Measurements from ENCODE around the gene MRTFB.

The MRTFB gene

GRCh38 chr16:14286368-14287230 lies 215.5 kb downstream of the MRTFB start:
- Histone ChIP-seq H3K4me1 (ENCODE audit: low read length) (peaks cover 12% of the 10 kb centered on the region), H4K20me1 (ENCODE audit: insufficient read depth, low read length) (no peaks in the 10 kb centered on the region), H3K4me2 (ENCODE audit: low read length) (peak overlapping the region; percentile 91), H3K4me3 (ENCODE audit: low read length) (peak overlapping the region; percentile 91), H3K79me2 (ENCODE audit: low read length) (no peaks in the 10 kb centered on the region), H3K27me3 (ENCODE audit: low read depth, low read length) (no peaks in the 10 kb centered on the region), H2AFZ (ENCODE audit: low read depth, low read length) (peak overlapping the region; percentile 91), H3K36me3 (replicated peaks; ENCODE audit: low read depth, low read length) (no peaks in the 10 kb centered on the region), H3K9ac (ENCODE audit: low read length) (peak overlapping the region; percentile 49), H3K27ac (ENCODE audit: low read length) (peak overlapping the region; percentile 33), H3K9me3 (ENCODE audit: insufficient read depth, low read length) (peaks cover 10% of the 10 kb centered on the region; the same call in 1 of the 2 replicates)
- TF ChIP-seq, protein P1, sequence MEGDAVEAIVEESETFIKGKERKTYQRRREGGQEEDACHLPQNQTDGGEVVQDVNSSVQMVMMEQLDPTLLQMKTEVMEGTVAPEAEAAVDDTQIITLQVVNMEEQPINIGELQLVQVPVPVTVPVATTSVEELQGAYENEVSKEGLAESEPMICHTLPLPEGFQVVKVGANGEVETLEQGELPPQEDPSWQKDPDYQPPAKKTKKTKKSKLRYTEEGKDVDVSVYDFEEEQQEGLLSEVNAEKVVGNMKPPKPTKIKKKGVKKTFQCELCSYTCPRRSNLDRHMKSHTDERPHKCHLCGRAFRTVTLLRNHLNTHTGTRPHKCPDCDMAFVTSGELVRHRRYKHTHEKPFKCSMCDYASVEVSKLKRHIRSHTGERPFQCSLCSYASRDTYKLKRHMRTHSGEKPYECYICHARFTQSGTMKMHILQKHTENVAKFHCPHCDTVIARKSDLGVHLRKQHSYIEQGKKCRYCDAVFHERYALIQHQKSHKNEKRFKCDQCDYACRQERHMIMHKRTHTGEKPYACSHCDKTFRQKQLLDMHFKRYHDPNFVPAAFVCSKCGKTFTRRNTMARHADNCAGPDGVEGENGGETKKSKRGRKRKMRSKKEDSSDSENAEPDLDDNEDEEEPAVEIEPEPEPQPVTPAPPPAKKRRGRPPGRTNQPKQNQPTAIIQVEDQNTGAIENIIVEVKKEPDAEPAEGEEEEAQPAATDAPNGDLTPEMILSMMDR (IDR thresholded peaks at IDR 0.05; ENCODE audit: low read depth, low read length), result peak; percentile 27; the same call in 1 of the 2 replicates
- TF ChIP-seq EZH2phosphoT487 (IDR thresholded peaks at IDR 0.05; ENCODE audit: low read depth), result no peak

DNA sequence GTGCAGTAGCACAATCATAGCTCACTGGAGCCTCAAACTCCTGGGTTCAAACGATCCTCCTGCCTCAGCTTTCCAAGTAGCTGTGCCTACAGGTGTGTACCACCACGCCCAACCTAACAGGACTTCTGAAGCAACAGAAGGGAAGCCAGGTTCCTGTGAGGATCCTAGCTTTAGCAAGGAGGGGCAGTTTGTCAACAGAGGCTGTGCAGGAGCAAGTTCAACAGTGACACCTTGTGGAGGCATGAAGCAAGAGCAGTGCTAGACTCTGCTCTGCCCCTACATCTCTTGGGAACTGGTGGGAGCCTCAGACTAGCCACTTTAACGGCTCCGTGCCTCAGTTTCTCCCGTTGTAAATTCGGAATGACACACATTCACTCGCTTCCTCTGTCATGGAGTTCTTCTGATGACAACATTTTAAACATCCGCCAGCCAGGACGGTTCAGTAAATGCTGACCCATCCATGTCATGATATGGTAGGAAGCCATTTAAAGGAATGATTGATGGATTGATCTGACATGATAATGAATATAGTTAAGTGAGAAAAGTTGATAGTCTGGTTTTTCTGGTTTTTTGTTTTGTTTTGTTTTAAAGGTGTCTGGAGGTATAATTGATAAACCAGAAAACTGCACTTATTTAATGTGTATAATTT lies 218.7 kb downstream of the MRTFB start:
- Histone ChIP-seq H3K9me3 (ENCODE audit: insufficient read depth, low read length) (peaks cover 10% of the 10 kb centered on the region; the same call in 1 of the 2 replicates), H3K27ac (ENCODE audit: low read length) (no peak overlapping the region), H3K27me3 (ENCODE audit: low read depth, low read length) (no peaks in the 10 kb centered on the region), H3K4me3 (ENCODE audit: low read length) (no peak overlapping the region), H3K9ac (ENCODE audit: low read length) (no peak overlapping the region), H4K20me1 (ENCODE audit: insufficient read depth, low read length) (no peaks in the 10 kb centered on the region), H3K4me2 (ENCODE audit: low read length) (no peak overlapping the region), H3K4me1 (ENCODE audit: low read length) (peaks cover 5% of the 10 kb centered on the region), H3K79me2 (ENCODE audit: low read length) (no peaks in the 10 kb centered on the region), H2AFZ (ENCODE audit: low read depth, low read length) (no peak overlapping the region), H3K36me3 (replicated peaks; ENCODE audit: low read depth, low read length) (no peaks in the 10 kb centered on the region)
- TF ChIP-seq, protein P1 (IDR thresholded peaks at IDR 0.05; ENCODE audit: low read depth, low read length), result peak; percentile 69
- no peak for TF ChIP-seq EZH2phosphoT487 (IDR thresholded peaks at IDR 0.05; ENCODE audit: low read depth)

DNA sequence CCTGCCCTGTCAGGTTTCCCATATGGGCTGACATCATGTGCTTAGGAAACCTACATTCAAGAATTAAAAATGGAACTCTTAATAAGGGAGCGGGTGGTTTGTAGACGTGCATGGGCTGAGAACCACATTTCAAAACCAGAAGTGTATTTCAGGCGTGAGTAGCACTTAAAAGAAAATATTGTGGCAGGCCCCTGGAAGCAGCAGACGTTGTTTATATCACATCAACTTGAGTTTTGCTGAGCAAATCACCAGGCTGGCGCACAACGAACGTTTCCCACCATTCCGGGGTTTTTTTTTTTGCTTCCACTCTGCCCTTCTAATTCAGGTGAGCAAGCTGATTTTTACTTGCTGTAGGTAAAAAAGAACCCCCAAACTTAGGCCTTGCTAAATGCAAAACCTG lies 220.2 kb downstream of the MRTFB start:
- Histone ChIP-seq H4K20me1 (ENCODE audit: insufficient read depth, low read length) (no peaks in the 10 kb centered on the region), H3K79me2 (ENCODE audit: low read length) (no peaks in the 10 kb centered on the region), H3K27ac (ENCODE audit: low read length) (no peak overlapping the region), H2AFZ (ENCODE audit: low read depth, low read length) (no peak overlapping the region), H3K27me3 (ENCODE audit: low read depth, low read length) (no peaks in the 10 kb centered on the region), H3K36me3 (replicated peaks; ENCODE audit: low read depth, low read length) (no peaks in the 10 kb centered on the region), H3K9ac (ENCODE audit: low read length) (no peak overlapping the region), H3K9me3 (ENCODE audit: insufficient read depth, low read length) (peaks cover 10% of the 10 kb centered on the region; the same call in 1 of the 2 replicates), H3K4me2 (ENCODE audit: low read length) (no peak overlapping the region), H3K4me3 (ENCODE audit: low read length) (no peak overlapping the region), H3K4me1 (ENCODE audit: low read length) (peaks cover 5% of the 10 kb centered on the region)
- no peak for TF ChIP-seq EZH2phosphoT487 (IDR thresholded peaks at IDR 0.05; ENCODE audit: low read depth)
- TF ChIP-seq, protein P1 (IDR thresholded peaks at IDR 0.05; ENCODE audit: low read depth, low read length), result no peak
